Keratinocyte (primary cell): ENCODE data around the gene CCNJ. TPM values are rescaled to one million over a fixed set of nuclear protein-coding genes. Genes with fewer than 3 reads are reported as not detected.
A peak's percentile ranks its signal among the peaks of the same experiment; 100 is the strongest.
"Not testable (repeated sequence)": the region's sequence is repeated elsewhere in the genome, so short reads cannot be mapped to it uniquely, and the experiment has no call there.

Experiments
- DNase-seq: peaks from one replicate; pipeline ENCODE4 v3.0.0-alpha.2; 2011; ENCODE audit warnings: low read depth, missing footprints, low spot score
- FAIRE-seq: peaks from 2 replicates; lab custom pipeline; 2011; peaks lifted over from hg19 to GRCh38; lab: Jason Lieb, UNC
- H2AFZ ChIP-seq: 2 replicates; pipeline ENCODE4 v1.6.0; 2012; ENCODE audit warnings: low read length, control low read depth, inconsistent platforms; ENCODE audit not compliant: control insufficient read depth
- H3K27ac ChIP-seq: 2 replicates; pipeline ENCODE4 v1.5.1; 2011; ENCODE audit warnings: low read length; ENCODE audit not compliant: control insufficient read depth, insufficient read depth
- H3K27me3 ChIP-seq: 3 replicates; pipeline ENCODE4 v1.6.0; 2011; ENCODE audit warnings: low read length; ENCODE audit not compliant: control insufficient read depth, insufficient read depth; ENCODE audit errors: extremely low read depth
- H3K36me3 ChIP-seq, 2 experiments: 2 replicates in 1 of 2; 3 replicates in 1 of 2; pipeline ENCODE4 v1.5.1; 2011; ENCODE audit warnings: low read length in 2 of 2, mild to moderate bottlenecking in 1 of 2; ENCODE audit not compliant: control insufficient read depth in 2 of 2, insufficient read depth in 2 of 2; ENCODE audit errors: extremely low read depth in 1 of 2
- H3K4me1 ChIP-seq: 3 replicates; pipeline ENCODE4 v1.5.1; 2011; ENCODE audit warnings: low read length; ENCODE audit not compliant: control insufficient read depth, insufficient read depth; ENCODE audit errors: extremely low read depth
- H3K4me2 ChIP-seq: 3 replicates; pipeline ENCODE4 v1.6.0; 2011; ENCODE audit warnings: low read depth, low read length; ENCODE audit not compliant: control insufficient read depth, insufficient read depth; ENCODE audit errors: extremely low read depth
- H3K4me3 ChIP-seq, 3 experiments: fragments of 200-600 bp in 1 of 3; sonication (generic) in 1 of 3; 2 replicates in 2 of 3; 3 replicates in 1 of 3; pipeline ENCODE4 v1.5.1; 2011 to 2016; ENCODE audit warnings: low read length in 3 of 3, mild to moderate bottlenecking in 3 of 3, control low read depth in 2 of 3, inconsistent platforms in 1 of 3, low read depth in 1 of 3, mixed read lengths in 1 of 3, mixed run types in 1 of 3, moderate library complexity in 1 of 3; ENCODE audit not compliant: control insufficient read depth in 2 of 3, insufficient read depth in 2 of 3; ENCODE audit errors: extremely low read depth in 1 of 3
- H3K79me2 ChIP-seq: 2 replicates; pipeline ENCODE4 v1.6.0; 2012; ENCODE audit warnings: low read length; ENCODE audit not compliant: control insufficient read depth, insufficient read depth
- H3K9ac ChIP-seq: 3 replicates; pipeline ENCODE4 v1.6.0; 2011; ENCODE audit warnings: low read length; ENCODE audit not compliant: control insufficient read depth, insufficient read depth; ENCODE audit errors: extremely low read depth
- H3K9me1 ChIP-seq: 3 replicates; pipeline ENCODE4 v1.6.0; 2011; ENCODE audit warnings: low read length; ENCODE audit not compliant: control insufficient read depth, insufficient read depth; ENCODE audit errors: extremely low read depth
- H3K9me3 ChIP-seq: 2 replicates; pipeline ENCODE4 v1.5.1; 2012; ENCODE audit warnings: low read depth, low read length; ENCODE audit not compliant: control insufficient read depth
- H4K20me1 ChIP-seq: 3 replicates; pipeline ENCODE4 v1.6.0; 2011; ENCODE audit warnings: low read length; ENCODE audit not compliant: control insufficient read depth, insufficient read depth; ENCODE audit errors: extremely low read depth
- EZH2 ChIP-seq: IDR thresholded peaks from one replicate; pipeline ENCODE4 v1.6.1; 2012; ENCODE audit warnings: inconsistent platforms, mild to moderate bottlenecking, low read length, moderate library complexity
- dilution Hi-C: fragments of 300-500 bp; cut with MboI; formaldehyde crosslinking; loops from one replicate; pipeline ENCODE4 v1.7.0; 2020; ENCODE audit warnings: low sequenced_read_pairs; ENCODE audit not compliant: extremely low pct_ligation_motif_present
- polyA minus RNA-seq, 3 experiments: library from RNA; depleted of rRNA, polyadenylated mRNA; stranded (reverse); fragments of >200 nt; gene quantifications; 1 replicate in 1 of 3; 2 replicates in 1 of 3; 3 replicates in 1 of 3; pipeline ENCODE4 v1.2.3, GENCODE V29; 2011
- polyA plus RNA-seq, 5 experiments: library from polyadenylated mRNA; depleted of rRNA in 3 of 5; stranded (reverse) in 3 of 5; stranded (forward) in 1 of 5; unstranded in 1 of 5; fragments of >200 nt; gene quantifications; 1 replicate in 1 of 5; 2 replicates in 3 of 5; 3 replicates in 1 of 5; pipeline versions ENCODE4 v1.2.1 to v1.2.3, GENCODE V29; 2011 to 2012; ENCODE audit warnings: missing spikeins in 2 of 5, low read depth in 1 of 5, low replicate concordance in 1 of 5
- TF ChIP-seq, protein P1 (sequence below), 3 experiments: IDR thresholded peaks in 1 of 3; conservative IDR thresholded peaks in 1 of 3; optimal IDR thresholded peaks in 1 of 3; 2 replicates in 2 of 3; 3 replicates in 1 of 3; pipeline versions ENCODE3 to v1.5.1; 2011; ENCODE audit warnings: low read length in 3 of 3, mild to moderate bottlenecking in 3 of 3, moderate library complexity in 2 of 3, control low read depth in 1 of 3, inconsistent platforms in 1 of 3; ENCODE audit not compliant: insufficient read depth in 2 of 3; ENCODE audit errors: extremely low read depth in 1 of 3

CCNJ gene, protein sequence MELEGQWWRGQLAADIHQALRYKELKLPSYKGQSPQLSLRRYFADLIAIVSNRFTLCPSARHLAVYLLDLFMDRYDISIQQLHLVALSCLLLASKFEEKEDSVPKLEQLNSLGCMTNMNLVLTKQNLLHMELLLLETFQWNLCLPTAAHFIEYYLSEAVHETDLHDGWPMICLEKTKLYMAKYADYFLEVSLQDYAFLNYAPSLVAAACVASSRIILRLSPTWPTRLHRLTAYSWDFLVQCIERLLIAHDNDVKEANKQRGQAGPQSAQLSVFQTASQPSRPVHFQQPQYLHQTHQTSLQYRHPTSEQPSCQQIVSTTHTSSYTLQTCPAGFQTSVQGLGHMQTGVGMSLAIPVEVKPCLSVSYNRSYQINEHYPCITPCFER
- 6.5 to 8.2 TPM (median 7.8 TPM) in 3 replicates for polyA plus RNA-seq
- 1.5 TPM for polyA plus RNA-seq (2011; ENCODE audit: low read depth)
- polyA plus RNA-seq (2011; cell fraction: cytosol; rRNA removed): 3.7 and 6.4 TPM in 2 replicates
- 6.3 TPM in 2 replicates for polyA plus RNA-seq (2011; cell fraction: nucleus; rRNA removed)
- polyA plus RNA-seq (2012; ENCODE audit: low replicate concordance): 5.0 and 5.1 TPM in 2 replicates
- 3.9 to 16.5 TPM (median 13.0 TPM) in 3 replicates for polyA minus RNA-seq
- 7.9 TPM for polyA minus RNA-seq (2011; cell fraction: cytosol; rRNA and poly(A)+ RNA removed)
- polyA minus RNA-seq (2011; cell fraction: nucleus; rRNA and poly(A)+ RNA removed): 5.4 and 9.1 TPM in 2 replicates

GRCh38 chr10:96043033-96043892 lies at the start of gene CCNJ:
Gene CCNJ (plus strand): TSS chr10:96043583. CDS start chr10:96044394, 811 bp downstream.
- Histone ChIP-seq H3K9me3 (no peaks in the 10 kb centered on the region), H3K36me3 (peaks cover 0 to under 1% of the 10 kb centered on the region in 2 experiments), H3K9me1 (no peaks in the 10 kb centered on the region), H2AFZ (peak within 1 kb of the TSS; percentile 81), H3K4me3 (peak within 1 kb of the TSS; percentile 82 to 95 (median 89)), H4K20me1 (no peaks in the 10 kb centered on the region), H3K4me2 (peak within 1 kb of the TSS; percentile 88), H3K79me2 (peaks cover 34% of the 10 kb centered on the region), H3K4me1 (peaks cover 12% of the 10 kb centered on the region), H3K27me3 (no peaks in the 10 kb centered on the region), H3K27ac (peak within 1 kb of the TSS; percentile 77), H3K9ac (peak within 1 kb of the TSS; percentile 92)
- FAIRE-seq (no peak), DNase-seq (no peak)
- TF ChIP-seq, protein P1, sequence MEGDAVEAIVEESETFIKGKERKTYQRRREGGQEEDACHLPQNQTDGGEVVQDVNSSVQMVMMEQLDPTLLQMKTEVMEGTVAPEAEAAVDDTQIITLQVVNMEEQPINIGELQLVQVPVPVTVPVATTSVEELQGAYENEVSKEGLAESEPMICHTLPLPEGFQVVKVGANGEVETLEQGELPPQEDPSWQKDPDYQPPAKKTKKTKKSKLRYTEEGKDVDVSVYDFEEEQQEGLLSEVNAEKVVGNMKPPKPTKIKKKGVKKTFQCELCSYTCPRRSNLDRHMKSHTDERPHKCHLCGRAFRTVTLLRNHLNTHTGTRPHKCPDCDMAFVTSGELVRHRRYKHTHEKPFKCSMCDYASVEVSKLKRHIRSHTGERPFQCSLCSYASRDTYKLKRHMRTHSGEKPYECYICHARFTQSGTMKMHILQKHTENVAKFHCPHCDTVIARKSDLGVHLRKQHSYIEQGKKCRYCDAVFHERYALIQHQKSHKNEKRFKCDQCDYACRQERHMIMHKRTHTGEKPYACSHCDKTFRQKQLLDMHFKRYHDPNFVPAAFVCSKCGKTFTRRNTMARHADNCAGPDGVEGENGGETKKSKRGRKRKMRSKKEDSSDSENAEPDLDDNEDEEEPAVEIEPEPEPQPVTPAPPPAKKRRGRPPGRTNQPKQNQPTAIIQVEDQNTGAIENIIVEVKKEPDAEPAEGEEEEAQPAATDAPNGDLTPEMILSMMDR (optimal IDR thresholded peaks at IDR 0.05 in 1 of 3, IDR thresholded peaks at IDR 0.05 in 1 of 3, conservative IDR thresholded peaks at IDR 0.05 in 1 of 3; ENCODE audit: extremely low read depth in 1 of 3, insufficient read depth in 2 of 3, low read length in 3 of 3): no peak
- no peak for TF ChIP-seq EZH2
- dilution Hi-C loops: no loop called here

GRCh38 chr10:95994376-95994775 lies 49.0 kb upstream of the CCNJ start:
- H3K4me1 ChIP-seq, H3K27me3 ChIP-seq, H2AFZ ChIP-seq, H3K4me3 ChIP-seq, H4K20me1 ChIP-seq, H3K79me2 ChIP-seq, H3K9me1 ChIP-seq, H3K9ac ChIP-seq, H3K27ac ChIP-seq, H3K9me3 ChIP-seq, DNase-seq, dilution Hi-C loops, H3K36me3 ChIP-seq, H3K4me2 ChIP-seq, FAIRE-seq: not testable (repeated sequence)
